IMR-90 (cell line): ENCODE measurements around the gene MAGI1. TPM values are rescaled to one million over a fixed set of nuclear protein-coding genes. Genes with fewer than 3 reads are reported as not detected.

ENCODE experiments used
- ATAC-seq: fragments of 200-7000 bp; cut with Tn5 transposase; 2 replicates; pipeline ENCODE4 v1.9.1; 2020; ENCODE audit warnings: low read depth, mild to moderate bottlenecking, moderate library complexity
- BruUV-seq: library from RNA; stranded (reverse); fragments of 400-500 nt; replicated peaks from 2 replicates; lab custom pipeline; 2021; lab: Mats Ljungman, UMichigan
- CTCF ChIA-PET: fragments of 300-600 bp; formaldehyde crosslinking; extraction: SDS; loops from one replicate; lab custom pipeline; 2021; ENCODE audit warnings: antibody characterized with exemption; lab: Yijun Ruan, JAX
- POLR2A ChIA-PET: fragments of 300-600 bp; sonication (Branson Sonifier 250); formaldehyde crosslinking; loops from one replicate; lab custom pipeline; 2022; ENCODE audit warnings: antibody characterized with exemption; ENCODE audit not compliant: unreplicated experiment; lab: Charles Lee
- DNase-seq: peaks from one replicate; pipeline ENCODE4 v3.0.0; 2013
- H2AFZ ChIP-seq: replicated peaks from 2 replicates; pipeline ENCODE3; 2013; ENCODE audit warnings: low read length, mild to moderate bottlenecking; ENCODE audit not compliant: poor library complexity
- H2AK5ac ChIP-seq: 2 replicates; pipeline ENCODE4 v1.6.1; 2013; ENCODE audit warnings: low read depth, low read length, inconsistent platforms
- H2AK9ac ChIP-seq: replicated peaks from 2 replicates; pipeline ENCODE3; 2013; ENCODE audit warnings: mild to moderate bottlenecking, low read depth, low read length, moderate library complexity; ENCODE audit not compliant: poor library complexity
- H2BK120ac ChIP-seq: 2 replicates; pipeline ENCODE4 v1.6.1; 2013; ENCODE audit warnings: low read depth, low read length, inconsistent platforms
- H2BK15ac ChIP-seq: 3 replicates; pipeline ENCODE4 v1.6.1; 2013; ENCODE audit warnings: low read depth, low read length, inconsistent platforms
- H2BK20ac ChIP-seq: 2 replicates; pipeline ENCODE4 v1.6.1; 2013; ENCODE audit warnings: low read depth, mild to moderate bottlenecking, inconsistent platforms, low read length, moderate library complexity
- H2BK5ac ChIP-seq: 2 replicates; pipeline ENCODE4 v1.6.1; 2013; ENCODE audit warnings: mild to moderate bottlenecking, low read depth, low read length, inconsistent platforms; ENCODE audit not compliant: poor library complexity, severe bottlenecking
- H3K14ac ChIP-seq: replicated peaks from 2 replicates; pipeline ENCODE4 v1.6.1; 2013; ENCODE audit warnings: low read depth, low read length, inconsistent platforms
- H3K18ac ChIP-seq: 2 replicates; pipeline ENCODE4 v1.6.1; 2013; ENCODE audit warnings: low read depth, low read length, control low read depth
- H3K23ac ChIP-seq: 2 replicates; pipeline ENCODE4 v1.6.1; 2013; ENCODE audit warnings: low read depth, low read length, inconsistent platforms
- H3K27ac ChIP-seq: 2 replicates; pipeline ENCODE4 v1.5.1; 2013; ENCODE audit warnings: mild to moderate bottlenecking, control low read depth, low read length; ENCODE audit not compliant: insufficient read depth
- H3K27me3 ChIP-seq: 2 replicates; pipeline ENCODE4 v1.6.1; 2013; ENCODE audit warnings: low read length; ENCODE audit not compliant: control insufficient read depth, insufficient read depth
- H3K36me3 ChIP-seq: 2 replicates; pipeline ENCODE4 v1.6.1; 2013; ENCODE audit warnings: low read length, mixed read lengths; ENCODE audit not compliant: control insufficient read depth, insufficient read depth
- H3K4ac ChIP-seq: 2 replicates; pipeline ENCODE4 v1.6.1; 2013; ENCODE audit warnings: low read depth, low read length, inconsistent platforms
- H3K4me1 ChIP-seq: 2 replicates; pipeline ENCODE4 v1.6.1; 2013; ENCODE audit warnings: low read length, mixed read lengths; ENCODE audit not compliant: control insufficient read depth, insufficient read depth
- H3K4me2 ChIP-seq: 2 replicates; pipeline ENCODE4 v1.6.1; 2013; ENCODE audit warnings: low read depth, mild to moderate bottlenecking, control low read depth, low read length, moderate library complexity
- H3K4me3 ChIP-seq: 2 replicates; pipeline ENCODE4 v1.5.1; 2013; ENCODE audit warnings: low read depth, mild to moderate bottlenecking, control low read depth, low read length, moderate library complexity; ENCODE audit not compliant: insufficient read depth
- H3K56ac ChIP-seq: 2 replicates; pipeline ENCODE4 v1.6.1; 2013; ENCODE audit warnings: low read length, inconsistent platforms; ENCODE audit not compliant: insufficient read depth; ENCODE audit errors: extremely low read depth
- H3K79me1 ChIP-seq, 2 experiments: 2 replicates each; pipeline ENCODE4 v1.6.1; 2013; ENCODE audit warnings: low read length in 2 of 2, inconsistent platforms in 1 of 2, low read depth in 1 of 2
- H3K9ac ChIP-seq: 2 replicates; pipeline ENCODE4 v1.6.1; 2013; ENCODE audit warnings: low read depth, low read length, control low read depth
- H3K9me1 ChIP-seq: 2 replicates; pipeline ENCODE4 v1.6.1; 2013; ENCODE audit warnings: low read length, inconsistent platforms; ENCODE audit not compliant: insufficient read depth
- H3K9me3 ChIP-seq: 2 replicates; pipeline ENCODE4 v1.6.1; 2013; ENCODE audit warnings: low read length; ENCODE audit not compliant: control insufficient read depth, insufficient read depth
- H4K20me1 ChIP-seq: 2 replicates; pipeline ENCODE4 v1.6.1; 2013; ENCODE audit warnings: low read length, inconsistent platforms; ENCODE audit not compliant: insufficient read depth
- H4K5ac ChIP-seq: 2 replicates; pipeline ENCODE4 v1.6.1; 2013; ENCODE audit warnings: mild to moderate bottlenecking, low read depth, low read length, control low read depth
- H4K8ac ChIP-seq, 2 experiments: 2 replicates each; pipeline ENCODE4 v1.6.1; 2013; ENCODE audit warnings: low read depth in 2 of 2, low read length in 2 of 2, control low read depth in 1 of 2, inconsistent platforms in 1 of 2
- H4K91ac ChIP-seq: 2 replicates; pipeline ENCODE4 v1.6.1; 2013; ENCODE audit warnings: low read depth, low read length, inconsistent platforms; ENCODE audit not compliant: insufficient read depth
- BHLHE40 ChIP-seq: fragments of 150-350 bp; IDR thresholded peaks from 2 replicates; pipeline ENCODE4 v1.6.1; 2016; ENCODE audit warnings: mild to moderate bottlenecking, low read depth, low read length
- CEBPB ChIP-seq: IDR thresholded peaks from 2 replicates; pipeline ENCODE4 v1.6.1; 2012; ENCODE audit warnings: low read depth, low read length, improper control_type of control experiment
- CHD1 ChIP-seq: IDR thresholded peaks from 2 replicates; pipeline ENCODE4 v1.6.1; 2012; ENCODE audit warnings: low read depth, low read length, improper control_type of control experiment
- FOS ChIP-seq: fragments of 150-350 bp; IDR thresholded peaks from 2 replicates; pipeline ENCODE4 v1.6.1; 2016; ENCODE audit warnings: low read depth, low read length
- MAFK ChIP-seq: IDR thresholded peaks from 2 replicates; pipeline ENCODE4 v1.6.1; 2012; ENCODE audit warnings: low read depth, low read length, improper control_type of control experiment
- MXI1 ChIP-seq: IDR thresholded peaks from 2 replicates; pipeline ENCODE4 v1.6.1; 2012; ENCODE audit warnings: low read depth, mild to moderate bottlenecking, low read length, moderate library complexity, borderline replicate concordance
- POLR2A ChIP-seq: IDR thresholded peaks from 2 replicates; pipeline ENCODE4 v1.6.1; 2012; ENCODE audit warnings: mild to moderate bottlenecking, low read depth, low read length
- RAD21 ChIP-seq: IDR thresholded peaks from 2 replicates; pipeline ENCODE4 v1.6.1; 2012; ENCODE audit warnings: low read length, improper control_type of control experiment
- RCOR1 ChIP-seq: IDR thresholded peaks from 2 replicates; pipeline ENCODE4 v1.6.1; 2012; ENCODE audit warnings: mild to moderate bottlenecking, low read length, improper control_type of control experiment; ENCODE audit not compliant: insufficient replicate concordance
- RFX5 ChIP-seq: IDR thresholded peaks from 2 replicates; pipeline ENCODE4 v1.8.0; 2012; ENCODE audit warnings: low read depth, mild to moderate bottlenecking, low read length, moderate library complexity
- SMC3 ChIP-seq: fragments of 150-350 bp; IDR thresholded peaks from 2 replicates; pipeline ENCODE4 v1.6.1; 2016; ENCODE audit warnings: low read depth, mild to moderate bottlenecking, antibody characterized with exemption, low read length, moderate library complexity
- USF2 ChIP-seq: fragments of 150-350 bp; IDR thresholded peaks from 2 replicates; pipeline ENCODE4 v1.6.1; 2017; ENCODE audit warnings: mild to moderate bottlenecking, antibody characterized with exemption, low read length, low read depth
- WGBS, 2 experiments: methylation state at CpG; one replicate each; pipeline versions ENCODE4 v1.1.5 to v1.1.7; 2013; ENCODE audit warnings: missing lambda C conversion rate in 2 of 2; ENCODE audit not compliant: insufficient read length in 1 of 2; ENCODE audit errors: extremely low coverage in 2 of 2; 5-methylcytosine and 5-hydroxymethylcytosine counted together
- dilution Hi-C: fragments of 300-500 bp; cut with HindIII; formaldehyde crosslinking; loops from one replicate; pipeline ENCODE4 v1.14.3; 2018; ENCODE audit warnings: low sequenced_read_pairs; ENCODE audit not compliant: unreplicated experiment
- in situ Hi-C: fragments of 300-500 bp; cut with MboI; formaldehyde crosslinking; loops from 3 replicates; pipeline ENCODE4 v1.14.3; 2019; ENCODE audit warnings: low sequenced_read_pairs, inconsistent platforms, mixed read lengths
- intact Hi-C: fragments of 100-400 bp; cut with micrococcal nuclease; formaldehyde crosslinking; loops from 2 replicates; pipeline ENCODE4 v1.10.0; 2022
- polyA plus RNA-seq, 3 experiments: library from polyadenylated mRNA; depleted of rRNA; stranded (reverse); fragments of >200 nt; gene quantifications; 2 replicates each; pipeline ENCODE4 v1.2.3, GENCODE V29; 2012; ENCODE audit warnings: low replicate concordance in 1 of 3
- total RNA-seq: library from RNA; depleted of rRNA; stranded (reverse); fragments of >200 nt; gene quantifications from 2 replicates; pipeline ENCODE4 v1.2.3, GENCODE V29; 2012
- TF ChIP-seq, protein P1 (sequence below): fragments of 150-350 bp; IDR thresholded peaks from 2 replicates; pipeline ENCODE4 v1.6.1; 2016; ENCODE audit warnings: low read depth, mild to moderate bottlenecking, low read length, moderate library complexity, borderline replicate concordance

MAGI1 gene
- total and polyA plus RNA-seq, 2 of the 4 experiments (the other 2 are of a cell fraction), result 14.5 to 24.2 TPM

DNA sequence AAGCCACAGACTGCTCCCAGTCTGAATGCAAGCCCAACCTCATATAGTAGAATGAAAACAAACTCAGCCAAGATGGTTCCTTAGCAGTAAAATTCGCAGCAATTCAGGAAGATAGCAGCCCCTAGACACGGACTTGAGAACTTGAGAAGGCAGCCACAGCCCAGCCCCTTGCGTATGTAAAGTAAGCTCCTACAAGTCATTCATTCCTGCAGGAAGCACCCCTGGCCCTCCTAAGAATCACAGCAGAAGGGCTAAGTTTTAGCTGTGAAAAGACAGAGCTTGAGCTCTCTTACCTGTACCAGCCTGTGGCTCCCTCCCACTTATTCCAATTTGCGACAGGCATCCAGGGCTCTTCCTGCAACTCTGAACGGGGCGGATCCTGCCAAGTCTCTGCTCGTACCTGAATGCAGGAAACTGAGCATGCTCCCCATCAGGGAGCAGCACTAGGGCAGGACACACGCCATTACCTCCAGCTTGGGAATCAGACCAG is 136.4 kb downstream of the MAGI1 start:
- no CpG with 5 or more reads among the region's 8 CpGs for WGBS, 2 experiments
- Histone ChIP-seq H3K9me1 (peaks cover 4% of the 10 kb centered on the region; the same call in 1 of the 2 replicates), H2AK9ac (no peak overlapping the region), H3K18ac (no peak overlapping the region), H4K5ac (no peak overlapping the region), H3K4ac (no peak overlapping the region), H3K9me3 (no peaks in the 10 kb centered on the region), H4K8ac (no peak overlapping the region), H3K9ac (no peak overlapping the region), H3K27ac (no peak overlapping the region), H4K20me1 (no peaks in the 10 kb centered on the region; the same call in 1 of the 2 replicates), H2AFZ (no peak overlapping the region), H3K56ac (no peak overlapping the region), H2AK5ac (no peak overlapping the region), H2BK5ac (no peak overlapping the region), H3K23ac (no peak overlapping the region), H2BK120ac (no peak overlapping the region), H3K4me1 (peaks cover 5% of the 10 kb centered on the region; the same call in 1 of the 2 replicates), H3K4me2 (no peak overlapping the region), H2BK20ac (no peak overlapping the region), H4K91ac (no peak overlapping the region), H3K14ac (no peak overlapping the region), H3K4me3 (no peak overlapping the region), H2BK15ac (no peak overlapping the region), H3K79me1 (peaks cover 13 to 38% of the 10 kb centered on the region in 2 experiments; a peak in 2 of 4 replicates), H3K36me3 (no peaks in the 10 kb centered on the region), H3K27me3 (no peaks in the 10 kb centered on the region)
- TF ChIP-seq RFX5 (no peak), CHD1 (no peak), SMC3 (no peak), RAD21 (no peak), CEBPB (no peak), RCOR1 (no peak), USF2 (no peak), MXI1 (no peak), FOS (no peak), POLR2A (no peak), BHLHE40 (no peak), MAFK (no peak)
- TF ChIP-seq, protein P1, sequence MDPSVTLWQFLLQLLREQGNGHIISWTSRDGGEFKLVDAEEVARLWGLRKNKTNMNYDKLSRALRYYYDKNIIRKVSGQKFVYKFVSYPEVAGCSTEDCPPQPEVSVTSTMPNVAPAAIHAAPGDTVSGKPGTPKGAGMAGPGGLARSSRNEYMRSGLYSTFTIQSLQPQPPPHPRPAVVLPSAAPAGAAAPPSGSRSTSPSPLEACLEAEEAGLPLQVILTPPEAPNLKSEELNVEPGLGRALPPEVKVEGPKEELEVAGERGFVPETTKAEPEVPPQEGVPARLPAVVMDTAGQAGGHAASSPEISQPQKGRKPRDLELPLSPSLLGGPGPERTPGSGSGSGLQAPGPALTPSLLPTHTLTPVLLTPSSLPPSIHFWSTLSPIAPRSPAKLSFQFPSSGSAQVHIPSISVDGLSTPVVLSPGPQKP, result no peak
- dilution Hi-C loops (no loop called here), intact Hi-C loops (no loop called here), in situ Hi-C loops (no loop called here)
- peak; percentile 35; the same call in 1 of the 2 replicates for ATAC-seq
- BruUV-seq, result no TSS peak
- ChIA-PET CTCF (no interaction called here), POLR2A (no interaction called here)
- DNase-seq, result no peak
